SK-N-SH (cell line): ENCODE data around the gene SPTBN1.

Source experiments
- EZH2phosphoT487 ChIP-seq: fragments of 200-600 bp; sonication (generic); IDR thresholded peaks from 2 replicates; pipeline ENCODE4 v1.6.1; 2017; ENCODE audit warnings: low read depth, mixed run types, mild to moderate bottlenecking, antibody characterized with exemption, moderate library complexity, borderline replicate concordance
- FOXM1 ChIP-seq: IDR thresholded peaks from 2 replicates; pipeline ENCODE4 v1.4.0; 2012; ENCODE audit warnings: low read depth, mild to moderate bottlenecking
- MXI1 ChIP-seq: IDR thresholded peaks from 2 replicates; pipeline ENCODE4 v1.6.1; 2012; ENCODE audit warnings: mild to moderate bottlenecking, low read depth, low read length, improper control_type of control experiment
- POLR2AphosphoS5 ChIP-seq: IDR thresholded peaks from 2 replicates; pipeline ENCODE4 v1.6.1; 2012; ENCODE audit warnings: low read depth, low read length
- RFX5 ChIP-seq: IDR thresholded peaks from 2 replicates; pipeline ENCODE4 v1.6.1; 2012; ENCODE audit warnings: mild to moderate bottlenecking, improper control_type of control experiment, low read length
- RXRA ChIP-seq: IDR thresholded peaks from 2 replicates; pipeline ENCODE4 v1.4.0; 2012; ENCODE audit warnings: low read depth, mild to moderate bottlenecking, borderline replicate concordance
- SIN3A ChIP-seq: IDR thresholded peaks from 2 replicates; pipeline ENCODE4 v1.6.1; 2012; ENCODE audit warnings: low read depth, mild to moderate bottlenecking, low read length, moderate library complexity, borderline replicate concordance
- SMC3 ChIP-seq: IDR thresholded peaks from 2 replicates; pipeline ENCODE4 v1.6.1; 2012; ENCODE audit warnings: low read depth, low read length, improper control_type of control experiment
- TAF1 ChIP-seq: IDR thresholded peaks from 2 replicates; pipeline ENCODE4 v1.6.1; 2012; ENCODE audit warnings: low read depth, mild to moderate bottlenecking, low read length, moderate library complexity, borderline replicate concordance
- TCF12 ChIP-seq: IDR thresholded peaks from 2 replicates; pipeline ENCODE4 v1.4.0; 2012
- TF ChIP-seq, protein P1 (sequence below): fragments of 200-600 bp; sonication (generic); IDR thresholded peaks from 2 replicates; pipeline ENCODE4 v1.6.1; 2017; ENCODE audit warnings: antibody characterized with exemption, mild to moderate bottlenecking, moderate library complexity
- TF ChIP-seq, protein P2 (sequence below): IDR thresholded peaks from 2 replicates; pipeline ENCODE4 v1.4.0; 2012; ENCODE audit warnings: low read depth, borderline replicate concordance
- TF ChIP-seq, protein P3 (sequence below): IDR thresholded peaks from 2 replicates; pipeline ENCODE4 v1.4.0; 2012; ENCODE audit warnings: low read depth

DNA sequence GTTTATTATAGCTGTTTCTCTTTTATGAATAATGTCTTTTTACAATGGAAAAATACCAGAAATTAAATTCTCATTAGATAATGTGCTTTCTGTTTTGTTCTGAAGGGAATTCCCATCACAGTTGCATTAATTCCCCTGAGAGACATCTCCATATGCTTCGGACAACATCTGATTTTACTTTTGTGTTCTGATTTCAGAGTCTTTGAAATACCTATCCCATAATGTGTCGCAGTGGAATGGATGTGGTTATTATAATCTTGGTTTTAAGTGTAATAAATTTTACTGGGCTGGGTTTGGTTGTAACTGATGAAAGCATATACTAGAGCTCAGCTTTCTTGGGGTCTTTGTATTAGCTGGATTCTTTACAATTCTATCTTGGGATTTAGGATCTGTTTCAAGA, 12.5 kb downstream of the SPTBN1 start:
- TF ChIP-seq, protein P1, sequence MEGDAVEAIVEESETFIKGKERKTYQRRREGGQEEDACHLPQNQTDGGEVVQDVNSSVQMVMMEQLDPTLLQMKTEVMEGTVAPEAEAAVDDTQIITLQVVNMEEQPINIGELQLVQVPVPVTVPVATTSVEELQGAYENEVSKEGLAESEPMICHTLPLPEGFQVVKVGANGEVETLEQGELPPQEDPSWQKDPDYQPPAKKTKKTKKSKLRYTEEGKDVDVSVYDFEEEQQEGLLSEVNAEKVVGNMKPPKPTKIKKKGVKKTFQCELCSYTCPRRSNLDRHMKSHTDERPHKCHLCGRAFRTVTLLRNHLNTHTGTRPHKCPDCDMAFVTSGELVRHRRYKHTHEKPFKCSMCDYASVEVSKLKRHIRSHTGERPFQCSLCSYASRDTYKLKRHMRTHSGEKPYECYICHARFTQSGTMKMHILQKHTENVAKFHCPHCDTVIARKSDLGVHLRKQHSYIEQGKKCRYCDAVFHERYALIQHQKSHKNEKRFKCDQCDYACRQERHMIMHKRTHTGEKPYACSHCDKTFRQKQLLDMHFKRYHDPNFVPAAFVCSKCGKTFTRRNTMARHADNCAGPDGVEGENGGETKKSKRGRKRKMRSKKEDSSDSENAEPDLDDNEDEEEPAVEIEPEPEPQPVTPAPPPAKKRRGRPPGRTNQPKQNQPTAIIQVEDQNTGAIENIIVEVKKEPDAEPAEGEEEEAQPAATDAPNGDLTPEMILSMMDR, result no peak
- TF ChIP-seq POLR2AphosphoS5, result no peak
- no peak for TF ChIP-seq FOXM1
- TF ChIP-seq, protein P2, sequence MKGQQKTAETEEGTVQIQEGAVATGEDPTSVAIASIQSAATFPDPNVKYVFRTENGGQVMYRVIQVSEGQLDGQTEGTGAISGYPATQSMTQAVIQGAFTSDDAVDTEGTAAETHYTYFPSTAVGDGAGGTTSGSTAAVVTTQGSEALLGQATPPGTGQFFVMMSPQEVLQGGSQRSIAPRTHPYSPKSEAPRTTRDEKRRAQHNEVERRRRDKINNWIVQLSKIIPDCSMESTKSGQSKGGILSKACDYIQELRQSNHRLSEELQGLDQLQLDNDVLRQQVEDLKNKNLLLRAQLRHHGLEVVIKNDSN, result no peak
- TF ChIP-seq TCF12, result no peak
- TF ChIP-seq MXI1, result no peak
- TF ChIP-seq SIN3A, result no peak
- no peak for TF ChIP-seq EZH2phosphoT487
- TF ChIP-seq, protein P3, sequence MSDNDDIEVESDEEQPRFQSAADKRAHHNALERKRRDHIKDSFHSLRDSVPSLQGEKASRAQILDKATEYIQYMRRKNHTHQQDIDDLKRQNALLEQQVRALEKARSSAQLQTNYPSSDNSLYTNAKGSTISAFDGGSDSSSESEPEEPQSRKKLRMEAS, result no peak
- no peak for TF ChIP-seq RFX5
- no peak for TF ChIP-seq TAF1
- no peak for TF ChIP-seq SMC3
- TF ChIP-seq RXRA, result no peak
